ENCODE data around the gene PUDP. TPM values are rescaled to one million over a fixed set of nuclear protein-coding genes. Genes with fewer than 3 reads are reported as not detected.
A peak's percentile ranks its signal among the peaks of the same experiment; 100 is the strongest.

PUDP gene
- total RNA-seq, 1 donor from 2014 or later = 14.7 TPM

DNA sequence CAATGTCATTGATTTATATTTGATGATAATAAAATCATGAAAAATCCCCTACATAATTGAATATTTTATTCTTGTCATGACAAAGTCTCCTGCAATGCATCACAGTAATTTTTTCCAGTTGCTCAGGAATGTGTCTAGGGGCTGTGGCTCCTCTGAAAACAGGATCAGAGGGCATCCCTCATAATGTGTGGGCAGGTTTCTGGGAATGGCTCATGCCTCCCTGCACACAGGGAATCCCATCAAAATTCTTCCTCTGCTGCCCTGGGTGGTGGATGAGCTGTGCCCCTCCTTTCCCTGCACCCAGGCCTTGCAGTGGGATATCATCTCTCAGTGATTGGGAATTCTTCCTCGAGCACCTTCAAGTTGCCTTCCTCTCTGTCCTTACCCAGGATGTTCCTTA is 20.4 kb upstream of the PUDP start:
- H3K36me3 Mint-ChIP-seq (ENCODE audit: low read depth) = no peaks in the 10 kb centered on the region
- H3K4me3 Mint-ChIP-seq (ENCODE audit: unreplicated experiment) = no peak overlapping the region
- TF ChIP-seq, protein P1, sequence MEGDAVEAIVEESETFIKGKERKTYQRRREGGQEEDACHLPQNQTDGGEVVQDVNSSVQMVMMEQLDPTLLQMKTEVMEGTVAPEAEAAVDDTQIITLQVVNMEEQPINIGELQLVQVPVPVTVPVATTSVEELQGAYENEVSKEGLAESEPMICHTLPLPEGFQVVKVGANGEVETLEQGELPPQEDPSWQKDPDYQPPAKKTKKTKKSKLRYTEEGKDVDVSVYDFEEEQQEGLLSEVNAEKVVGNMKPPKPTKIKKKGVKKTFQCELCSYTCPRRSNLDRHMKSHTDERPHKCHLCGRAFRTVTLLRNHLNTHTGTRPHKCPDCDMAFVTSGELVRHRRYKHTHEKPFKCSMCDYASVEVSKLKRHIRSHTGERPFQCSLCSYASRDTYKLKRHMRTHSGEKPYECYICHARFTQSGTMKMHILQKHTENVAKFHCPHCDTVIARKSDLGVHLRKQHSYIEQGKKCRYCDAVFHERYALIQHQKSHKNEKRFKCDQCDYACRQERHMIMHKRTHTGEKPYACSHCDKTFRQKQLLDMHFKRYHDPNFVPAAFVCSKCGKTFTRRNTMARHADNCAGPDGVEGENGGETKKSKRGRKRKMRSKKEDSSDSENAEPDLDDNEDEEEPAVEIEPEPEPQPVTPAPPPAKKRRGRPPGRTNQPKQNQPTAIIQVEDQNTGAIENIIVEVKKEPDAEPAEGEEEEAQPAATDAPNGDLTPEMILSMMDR (IDR thresholded peaks at IDR 0.05) = no peak
- no peak overlapping the region for H3K27ac Mint-ChIP-seq (ENCODE audit: unreplicated experiment)
- H3K9me3 Mint-ChIP-seq (ENCODE audit: low read depth) = peaks cover 6% of the 10 kb centered on the region
- H3K27me3 Mint-ChIP-seq (ENCODE audit: low read depth) = no peaks in the 10 kb centered on the region
- no peak for DNase-seq (ENCODE audit: low spot score)
- H3K4me1 Mint-ChIP-seq (ENCODE audit: low read depth) = peaks cover 14% of the 10 kb centered on the region

DNA sequence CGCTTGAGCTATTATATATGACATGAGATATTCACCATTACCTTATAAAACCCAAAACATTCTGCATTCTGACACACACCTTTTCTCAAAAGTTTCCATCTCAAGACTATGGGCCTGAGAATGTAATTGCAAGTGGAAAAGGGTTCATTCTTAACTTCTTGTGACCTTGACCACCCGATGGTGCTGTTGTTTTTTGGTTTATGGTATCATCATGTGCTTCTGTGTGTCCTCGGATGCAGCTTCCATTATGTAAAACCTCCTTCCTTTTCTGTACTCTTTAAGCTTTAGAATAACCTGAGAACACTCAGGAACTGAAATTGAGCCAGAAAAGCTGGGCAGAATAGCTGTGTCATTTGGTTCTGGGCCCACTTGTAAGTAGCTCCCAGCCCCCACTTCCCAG is 16.2 kb upstream of the PUDP start:
- Mint-ChIP-seq H3K27me3 (ENCODE audit: low read depth) (no peaks in the 10 kb centered on the region), H3K9me3 (ENCODE audit: low read depth) (peaks cover 3% of the 10 kb centered on the region), H3K4me1 (ENCODE audit: low read depth) (peaks cover 23% of the 10 kb centered on the region), H3K4me3 (ENCODE audit: unreplicated experiment) (no peak overlapping the region), H3K27ac (ENCODE audit: unreplicated experiment) (no peak overlapping the region), H3K36me3 (ENCODE audit: low read depth) (no peaks in the 10 kb centered on the region)
- TF ChIP-seq, protein P1 (IDR thresholded peaks at IDR 0.05) = peak; percentile 22
- DNase-seq (ENCODE audit: low spot score) = no peak

DNA sequence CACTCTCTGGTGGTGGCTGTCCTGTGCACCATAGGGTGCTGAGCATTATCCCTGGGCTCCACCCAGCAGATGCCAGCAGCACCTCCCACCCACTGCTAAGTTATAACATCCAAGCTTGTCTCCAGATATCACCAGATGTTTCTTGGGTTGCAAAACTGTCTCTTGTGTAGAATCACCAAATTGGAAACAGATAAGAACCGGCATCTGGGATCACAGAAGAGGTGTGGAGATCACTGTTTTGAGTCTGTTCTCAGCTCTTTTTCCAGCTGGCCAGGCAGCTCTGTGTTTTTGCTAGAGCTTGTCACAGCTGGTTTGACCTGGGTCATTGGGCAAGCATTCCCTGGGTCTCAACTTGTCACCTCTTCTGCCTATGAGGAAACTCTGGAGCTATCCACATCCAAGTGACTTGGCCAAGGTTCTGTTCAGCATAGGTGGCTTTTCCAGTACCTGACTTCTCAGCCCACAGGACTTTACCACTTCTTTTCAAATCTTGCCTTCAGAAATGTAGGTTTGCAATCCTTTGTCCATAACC is 15.3 kb upstream of the PUDP start:
- Mint-ChIP-seq H3K27me3 (ENCODE audit: low read depth) (no peaks in the 10 kb centered on the region), H3K9me3 (ENCODE audit: low read depth) (no peaks in the 10 kb centered on the region), H3K27ac (ENCODE audit: unreplicated experiment) (peak overlapping the region; percentile 68), H3K4me3 (ENCODE audit: unreplicated experiment) (no peak overlapping the region), H3K4me1 (ENCODE audit: low read depth) (peaks cover 26% of the 10 kb centered on the region), H3K36me3 (ENCODE audit: low read depth) (no peaks in the 10 kb centered on the region)
- TF ChIP-seq, protein P1 (IDR thresholded peaks at IDR 0.05) = no peak
- DNase-seq (ENCODE audit: low spot score) = no peak

DNA sequence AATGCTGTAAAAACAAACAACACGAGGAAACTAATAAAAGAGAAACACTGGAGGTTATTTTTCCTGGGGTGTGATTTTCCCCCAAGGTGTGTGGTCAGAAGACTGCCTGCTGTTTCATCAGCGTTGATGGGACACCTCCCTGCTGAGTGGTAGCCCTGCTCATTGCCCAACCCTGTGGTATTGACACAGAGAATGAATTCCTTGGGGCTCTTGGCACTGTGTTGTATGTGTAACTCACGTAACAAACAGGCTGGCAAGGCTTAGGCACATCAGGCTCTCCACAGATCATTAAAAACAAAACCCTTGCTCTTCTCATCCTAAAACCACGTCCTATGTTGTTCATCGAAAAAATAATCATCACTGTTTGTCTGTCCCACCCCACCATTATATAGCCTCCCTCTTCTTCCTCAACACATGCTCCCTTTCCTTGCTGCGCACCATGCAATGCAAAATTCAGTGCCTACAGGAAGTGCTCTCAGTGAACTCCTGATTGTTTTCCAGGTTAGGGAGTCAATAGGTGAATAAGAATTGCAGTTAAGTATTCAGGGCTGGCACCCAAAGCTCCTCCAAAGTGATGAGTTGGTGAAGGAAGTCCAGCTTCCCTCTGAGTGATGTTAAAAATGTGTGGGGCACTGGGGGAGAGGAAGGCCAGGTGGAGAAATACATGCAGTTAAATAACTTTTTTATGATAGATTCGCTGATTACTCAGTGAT is 11.4 kb upstream of the PUDP start:
- no peaks in the 10 kb centered on the region for H3K36me3 Mint-ChIP-seq (ENCODE audit: low read depth)
- H3K4me1 Mint-ChIP-seq (ENCODE audit: low read depth) = peaks cover 27% of the 10 kb centered on the region
- no peak for DNase-seq (ENCODE audit: low spot score)
- H3K27me3 Mint-ChIP-seq (ENCODE audit: low read depth) = no peaks in the 10 kb centered on the region
- H3K27ac Mint-ChIP-seq (ENCODE audit: unreplicated experiment) = no peak overlapping the region
- TF ChIP-seq, protein P1 (IDR thresholded peaks at IDR 0.05) = no peak
- H3K4me3 Mint-ChIP-seq (ENCODE audit: unreplicated experiment) = no peak overlapping the region
- no peaks in the 10 kb centered on the region for H3K9me3 Mint-ChIP-seq (ENCODE audit: low read depth)

DNA sequence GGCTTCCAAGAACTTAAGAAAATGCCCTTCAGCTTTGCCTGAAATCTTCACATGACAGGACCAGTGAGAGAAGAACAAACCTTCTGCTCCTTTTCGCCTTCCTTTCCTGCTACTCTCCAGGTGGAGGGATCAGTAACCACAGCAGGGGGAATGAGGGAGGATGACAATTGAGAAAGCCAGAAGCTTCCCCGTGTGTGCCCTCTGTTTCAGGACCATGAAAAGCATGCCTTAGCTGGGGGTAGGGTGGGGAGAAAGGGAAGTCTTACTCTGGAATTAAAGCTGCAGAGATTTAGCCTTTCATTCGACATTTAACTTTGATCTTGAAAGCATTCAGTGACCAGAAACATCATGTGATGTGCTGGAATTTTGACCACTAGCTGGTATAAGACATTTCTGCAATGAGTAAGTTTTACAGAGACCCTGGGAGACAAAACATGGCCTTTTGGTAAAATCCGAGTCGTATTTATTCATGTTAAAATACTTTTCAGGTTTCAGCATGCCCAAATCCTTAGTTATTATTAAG is 10.6 kb upstream of the PUDP start:
- H3K4me1 Mint-ChIP-seq (ENCODE audit: low read depth) = peaks cover 19% of the 10 kb centered on the region
- H3K9me3 Mint-ChIP-seq (ENCODE audit: low read depth) = no peaks in the 10 kb centered on the region
- no peaks in the 10 kb centered on the region for H3K36me3 Mint-ChIP-seq (ENCODE audit: low read depth)
- no peaks in the 10 kb centered on the region for H3K27me3 Mint-ChIP-seq (ENCODE audit: low read depth)
- DNase-seq (ENCODE audit: low spot score) = no peak
- H3K4me3 Mint-ChIP-seq (ENCODE audit: unreplicated experiment) = no peak overlapping the region
- TF ChIP-seq, protein P1 (IDR thresholded peaks at IDR 0.05) = no peak
- no peak overlapping the region for H3K27ac Mint-ChIP-seq (ENCODE audit: unreplicated experiment)

All from chondrocyte (in vitro differentiated cells).